Activated naive CD8-positive, alpha-beta T cell treated with anti-CD3 and anti-CD28 coated beads for 36 hours (primary cell): Measurements from ENCODE around the gene ENTREP1. TPM values are rescaled to one million over a fixed set of nuclear protein-coding genes. Genes with fewer than 3 reads are reported as not detected.

Experiments used
- DNase-seq: peaks from one replicate; pipeline ENCODE4 v3.0.0; 2021
- H3K27ac Mint-ChIP-seq: one replicate; pipeline ENCODE4 v1.8.0; 2022; ENCODE audit warnings: mild to moderate bottlenecking, moderate library complexity, mixed read lengths
- H3K27me3 Mint-ChIP-seq: one replicate; pipeline ENCODE4 v1.8.0; 2022; ENCODE audit warnings: mild to moderate bottlenecking, mixed read lengths
- H3K36me3 Mint-ChIP-seq: one replicate; pipeline ENCODE4 v1.8.0; 2021; ENCODE audit warnings: mild to moderate bottlenecking, mixed read lengths
- H3K4me1 Mint-ChIP-seq: one replicate; pipeline ENCODE4 v1.8.0; 2021; ENCODE audit warnings: mixed read lengths
- H3K4me3 Mint-ChIP-seq: one replicate; pipeline ENCODE4 v1.8.0; 2022; ENCODE audit warnings: mild to moderate bottlenecking, moderate library complexity, mixed read lengths
- H3K9me3 Mint-ChIP-seq: one replicate; pipeline ENCODE4 v1.8.0; 2022; ENCODE audit warnings: mixed read lengths
- total RNA-seq, 2 experiments: library from RNA; stranded (reverse); gene quantifications; one replicate each; pipeline ENCODE4 v1.2.3, GENCODE V29; 2021

The ENTREP1 gene
- total RNA-seq, 2 experiments from 2014 or later = not detected

DNA sequence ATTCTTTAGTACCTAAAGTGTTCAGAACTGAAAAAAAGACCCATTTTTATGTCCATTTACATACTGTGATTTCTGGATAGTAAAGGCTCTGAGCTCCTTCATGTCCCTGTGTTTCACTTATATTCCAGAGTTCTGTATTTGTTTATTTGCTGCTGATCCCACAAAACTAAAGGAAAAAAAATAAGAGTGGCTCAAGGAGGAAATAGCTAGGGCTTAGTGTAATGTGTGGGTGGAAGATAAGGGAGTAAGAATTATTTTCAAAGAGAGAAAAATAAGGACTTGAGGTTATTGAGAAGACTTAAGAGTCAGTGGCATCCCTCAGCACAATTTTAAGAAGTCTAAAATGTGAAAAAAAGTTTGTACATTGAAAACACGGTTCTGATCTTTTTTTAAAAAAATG is 46.0 kb downstream of the ENTREP1 start:
- Mint-ChIP-seq H3K4me1 (no peaks in the 10 kb centered on the region), H3K9me3 (peaks cover 4% of the 10 kb centered on the region), H3K36me3 (no peaks in the 10 kb centered on the region), H3K27me3 (peaks cover 19% of the 10 kb centered on the region), H3K4me3 (no peak overlapping the region), H3K27ac (no peak overlapping the region)
- no peak for DNase-seq

DNA sequence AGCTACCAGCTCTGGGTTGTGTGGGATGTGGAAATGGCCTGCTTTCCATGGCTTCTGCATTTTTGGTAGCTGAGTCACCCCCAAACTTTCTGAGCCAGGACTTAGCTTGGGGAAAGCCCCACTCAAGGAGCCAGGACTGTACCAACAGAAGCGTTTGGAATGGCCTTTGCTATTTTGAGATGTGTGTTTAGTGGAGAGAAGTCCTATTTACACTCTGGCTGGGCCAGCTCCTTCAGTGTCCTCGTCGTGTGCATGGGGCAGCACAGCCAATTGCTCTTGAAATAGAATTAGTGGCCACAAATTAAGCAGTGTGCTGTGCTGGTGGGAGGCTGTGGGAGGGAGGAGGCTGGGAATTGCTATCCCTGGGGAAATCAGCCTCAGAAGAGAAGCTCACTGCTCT is 51.6 kb downstream of the ENTREP1 start:
- H3K4me1 Mint-ChIP-seq = no peaks in the 10 kb centered on the region

DNA sequence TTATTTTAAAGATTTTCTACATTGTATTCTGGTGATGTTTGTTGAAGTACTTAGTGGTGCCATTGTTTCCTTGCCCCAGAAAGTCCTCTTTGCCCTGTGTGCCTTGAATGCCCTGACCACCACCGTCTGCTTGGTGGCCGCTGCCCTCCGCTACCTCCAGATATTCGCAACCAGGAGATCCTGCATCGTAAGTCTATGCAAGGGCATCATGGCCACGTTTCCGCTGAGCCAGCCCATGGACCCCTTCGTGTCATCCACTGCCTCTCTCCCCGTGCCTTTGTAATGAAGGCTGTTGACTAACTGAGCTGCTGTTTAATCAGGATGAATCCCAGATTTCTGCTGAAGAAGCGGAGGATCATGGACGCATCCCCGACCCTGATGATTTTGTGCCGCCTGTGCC is 52.3 kb downstream of the ENTREP1 start:
- H3K4me1 Mint-ChIP-seq = no peaks in the 10 kb centered on the region
- DNase-seq = no peak
- no peaks in the 10 kb centered on the region for H3K9me3 Mint-ChIP-seq
- H3K36me3 Mint-ChIP-seq = no peaks in the 10 kb centered on the region
- peaks cover 6% of the 10 kb centered on the region for H3K27me3 Mint-ChIP-seq
- H3K4me3 Mint-ChIP-seq = no peak overlapping the region
- no peak overlapping the region for H3K27ac Mint-ChIP-seq

More for the DNA sequence above, 51.6 kb downstream of the ENTREP1 start:
- H3K36me3 Mint-ChIP-seq = no peaks in the 10 kb centered on the region
- H3K9me3 Mint-ChIP-seq = no peaks in the 10 kb centered on the region
- H3K27me3 Mint-ChIP-seq = peaks cover 6% of the 10 kb centered on the region
- no peak overlapping the region for H3K4me3 Mint-ChIP-seq
- no peak overlapping the region for H3K27ac Mint-ChIP-seq
- no peak for DNase-seq

DNA sequence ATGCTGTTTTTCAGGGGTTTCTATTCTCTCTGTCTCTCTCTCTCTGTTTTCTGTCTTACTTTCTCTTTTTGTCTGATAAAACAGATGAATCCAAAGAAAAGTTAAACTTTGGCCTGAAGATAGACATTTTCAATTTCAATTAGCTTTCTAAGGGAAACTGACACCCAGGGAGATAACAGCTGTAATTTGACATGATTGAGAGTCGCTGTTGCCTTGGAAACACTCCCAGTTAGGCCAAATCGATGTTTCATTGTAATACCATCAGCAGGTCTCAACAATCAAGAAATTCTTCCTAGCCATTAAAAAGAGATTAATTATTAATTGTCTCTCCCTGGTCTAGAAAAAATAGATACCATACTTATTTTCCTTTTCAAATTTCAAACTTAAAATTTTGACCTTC is 53.0 kb downstream of the ENTREP1 start:
- H3K4me1 Mint-ChIP-seq = no peaks in the 10 kb centered on the region
- H3K4me3 Mint-ChIP-seq = no peak overlapping the region
- no peaks in the 10 kb centered on the region for H3K9me3 Mint-ChIP-seq
- DNase-seq = no peak
- peaks cover 6% of the 10 kb centered on the region for H3K27me3 Mint-ChIP-seq
- no peaks in the 10 kb centered on the region for H3K36me3 Mint-ChIP-seq
- H3K27ac Mint-ChIP-seq = no peak overlapping the region

DNA sequence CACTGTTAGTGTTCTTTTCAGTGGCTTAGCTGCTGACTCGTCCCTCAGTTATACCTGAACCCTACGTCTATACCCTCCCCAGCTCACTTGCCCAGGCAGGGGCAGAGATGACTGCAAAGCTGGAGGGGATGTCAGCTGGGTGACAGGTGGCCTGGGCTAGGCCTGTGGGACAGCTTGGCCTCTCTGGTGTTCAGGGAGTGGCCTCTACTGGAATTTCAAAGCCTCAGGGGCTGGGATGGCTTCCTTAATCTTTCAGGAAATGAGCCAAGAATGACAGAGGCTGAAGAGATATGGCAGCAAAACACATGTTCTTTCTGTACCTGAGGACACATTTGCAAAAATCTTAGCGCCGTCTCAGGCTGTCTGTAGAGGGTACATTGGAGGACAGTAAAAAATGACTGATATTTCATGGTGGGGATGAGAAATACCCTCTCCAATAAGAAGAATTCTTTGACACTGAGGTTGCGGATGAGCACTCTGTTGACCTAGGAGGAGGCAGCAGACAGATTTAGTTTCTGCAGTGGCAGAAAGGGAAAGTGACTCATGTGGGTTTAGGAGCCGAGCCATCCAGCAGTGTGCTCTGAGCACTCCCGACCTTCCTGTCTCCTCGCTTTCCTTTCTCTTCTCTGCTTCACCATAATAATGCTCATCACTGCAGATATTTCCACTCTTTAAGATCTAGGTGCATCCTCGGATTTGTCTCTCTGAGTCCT is 54.4 kb downstream of the ENTREP1 start:
- peaks cover 13% of the 10 kb centered on the region for H3K27me3 Mint-ChIP-seq
- no peak for DNase-seq
- H3K4me3 Mint-ChIP-seq = no peak overlapping the region
- H3K36me3 Mint-ChIP-seq = no peaks in the 10 kb centered on the region
- no peaks in the 10 kb centered on the region for H3K9me3 Mint-ChIP-seq
- no peaks in the 10 kb centered on the region for H3K4me1 Mint-ChIP-seq
- H3K27ac Mint-ChIP-seq = no peak overlapping the region

DNA sequence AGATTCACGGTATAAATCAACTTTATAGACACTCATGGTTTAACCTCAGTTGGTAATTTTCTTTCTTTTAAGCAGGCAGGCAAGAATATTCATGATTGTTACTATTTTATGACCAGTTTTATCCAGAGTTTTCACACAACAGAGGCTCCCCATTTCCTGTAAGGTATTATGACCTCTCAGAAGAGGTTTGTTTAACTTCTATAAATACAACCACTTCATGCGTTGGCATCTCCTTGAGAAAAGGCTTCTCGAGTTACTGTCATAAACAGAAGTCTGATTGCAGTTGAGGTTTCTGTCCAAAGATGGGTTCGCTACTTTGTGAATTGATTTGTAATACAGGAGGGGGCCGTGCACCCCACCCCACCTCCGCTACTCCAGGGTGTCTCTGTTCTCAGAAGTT is 55.3 kb downstream of the ENTREP1 start:
- DNase-seq = no peak
- H3K4me1 Mint-ChIP-seq = no peaks in the 10 kb centered on the region
- H3K9me3 Mint-ChIP-seq = no peaks in the 10 kb centered on the region
- no peaks in the 10 kb centered on the region for H3K36me3 Mint-ChIP-seq
- H3K27me3 Mint-ChIP-seq = peaks cover 13% of the 10 kb centered on the region
- no peak overlapping the region for H3K4me3 Mint-ChIP-seq
- no peak overlapping the region for H3K27ac Mint-ChIP-seq

DNA sequence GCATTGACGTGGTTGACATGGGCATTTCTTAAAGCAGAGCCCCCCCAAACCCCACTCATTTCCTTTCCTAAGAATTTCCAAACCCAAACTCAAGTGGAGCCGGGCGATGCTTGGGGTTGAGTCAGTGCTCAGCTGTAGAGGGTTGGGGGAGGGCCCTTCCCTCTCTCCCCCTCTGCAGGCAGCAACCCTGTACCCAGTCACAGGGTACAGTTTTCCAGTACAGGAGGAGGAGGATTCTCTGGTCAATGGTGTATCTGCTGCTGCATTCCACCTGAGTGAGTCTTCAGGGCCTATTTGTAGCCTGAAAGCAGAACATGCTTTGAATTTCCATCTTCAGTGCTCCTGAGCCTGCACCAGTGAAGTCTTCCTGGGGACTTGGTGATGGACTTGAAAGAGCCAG is 55.8 kb downstream of the ENTREP1 start:
- Mint-ChIP-seq H3K27me3 (peaks cover 16% of the 10 kb centered on the region), H3K36me3 (no peaks in the 10 kb centered on the region), H3K27ac (no peak overlapping the region), H3K9me3 (no peaks in the 10 kb centered on the region), H3K4me3 (no peak overlapping the region), H3K4me1 (no peaks in the 10 kb centered on the region)
- DNase-seq = no peak

DNA sequence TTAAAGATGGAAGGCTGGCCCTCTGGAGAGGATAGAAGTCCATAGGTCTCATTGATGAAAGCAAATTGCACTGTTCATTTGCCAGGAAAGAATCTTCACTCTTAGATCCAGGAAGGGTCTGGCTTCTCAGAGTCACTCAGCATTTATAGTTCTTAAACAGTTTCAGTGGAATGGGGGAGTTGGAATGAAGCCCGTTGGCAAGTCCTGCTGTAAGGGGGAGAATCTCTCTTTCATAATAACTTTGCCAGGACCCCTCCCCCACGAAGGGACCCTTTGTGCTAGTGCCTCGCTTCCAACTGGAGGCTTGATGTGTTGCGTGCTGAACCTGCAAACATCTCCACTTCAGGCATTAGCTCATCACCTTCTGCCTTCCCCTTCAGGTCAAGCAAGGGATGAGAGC is 57.1 kb downstream of the ENTREP1 start:
- DNase-seq = no peak
- no peaks in the 10 kb centered on the region for H3K9me3 Mint-ChIP-seq
- H3K4me1 Mint-ChIP-seq = no peaks in the 10 kb centered on the region
- no peak overlapping the region for H3K4me3 Mint-ChIP-seq
- peaks cover 16% of the 10 kb centered on the region for H3K27me3 Mint-ChIP-seq
- no peak overlapping the region for H3K27ac Mint-ChIP-seq
- H3K36me3 Mint-ChIP-seq = no peaks in the 10 kb centered on the region

DNA sequence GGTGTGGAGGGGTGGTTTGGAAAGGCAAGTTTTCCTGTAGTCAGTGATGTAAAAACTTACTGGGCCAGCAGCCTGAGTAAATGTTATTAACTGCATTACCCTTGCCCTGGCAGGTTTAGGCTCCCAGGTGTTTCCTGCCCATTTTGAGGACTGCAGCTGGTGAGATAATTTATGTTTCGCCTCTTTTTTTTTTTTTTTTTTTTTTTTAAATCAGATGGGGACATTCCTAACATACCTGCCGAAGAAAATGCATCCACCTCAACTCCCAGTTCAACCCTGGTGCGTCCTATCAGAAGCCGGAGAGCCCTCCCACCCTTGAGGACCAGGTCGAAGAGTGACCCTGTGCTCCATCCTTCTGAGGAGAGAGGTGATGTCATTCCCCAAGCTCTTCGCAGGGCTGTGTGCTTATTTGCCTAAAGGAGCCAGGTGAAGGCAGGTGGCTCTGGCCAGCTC is 60.6 kb downstream of the ENTREP1 start:
- Mint-ChIP-seq H3K27me3 (peaks cover 16% of the 10 kb centered on the region), H3K4me3 (no peak overlapping the region), H3K4me1 (no peaks in the 10 kb centered on the region), H3K27ac (no peak overlapping the region), H3K36me3 (no peaks in the 10 kb centered on the region), H3K9me3 (no peaks in the 10 kb centered on the region)
- DNase-seq = no peak

DNA sequence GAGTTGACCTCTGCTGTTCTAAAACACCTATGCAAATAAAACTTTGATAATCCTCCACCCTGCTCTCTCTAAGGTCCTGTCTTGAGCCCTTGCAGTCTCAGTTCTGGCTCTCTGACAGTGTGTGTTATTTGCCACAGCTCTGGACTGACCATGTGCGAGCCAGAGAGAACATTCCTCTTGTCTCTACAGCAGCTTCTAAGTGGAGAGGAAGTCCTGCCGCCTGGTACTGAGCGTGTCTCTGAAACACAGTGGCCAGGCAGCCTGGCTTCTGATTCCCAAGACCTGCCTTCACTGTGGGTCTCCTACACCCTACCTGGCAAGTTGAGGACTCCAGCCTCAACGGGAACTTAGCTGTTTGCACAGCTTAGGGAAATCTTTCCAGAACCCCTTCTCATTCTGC is 61.6 kb downstream of the ENTREP1 start:
- H3K4me1 Mint-ChIP-seq = no peaks in the 10 kb centered on the region
- peaks cover 13% of the 10 kb centered on the region for H3K27me3 Mint-ChIP-seq
- H3K27ac Mint-ChIP-seq = no peak overlapping the region
- no peak overlapping the region for H3K4me3 Mint-ChIP-seq
- H3K36me3 Mint-ChIP-seq = no peaks in the 10 kb centered on the region
- no peak for DNase-seq
- no peaks in the 10 kb centered on the region for H3K9me3 Mint-ChIP-seq

DNA sequence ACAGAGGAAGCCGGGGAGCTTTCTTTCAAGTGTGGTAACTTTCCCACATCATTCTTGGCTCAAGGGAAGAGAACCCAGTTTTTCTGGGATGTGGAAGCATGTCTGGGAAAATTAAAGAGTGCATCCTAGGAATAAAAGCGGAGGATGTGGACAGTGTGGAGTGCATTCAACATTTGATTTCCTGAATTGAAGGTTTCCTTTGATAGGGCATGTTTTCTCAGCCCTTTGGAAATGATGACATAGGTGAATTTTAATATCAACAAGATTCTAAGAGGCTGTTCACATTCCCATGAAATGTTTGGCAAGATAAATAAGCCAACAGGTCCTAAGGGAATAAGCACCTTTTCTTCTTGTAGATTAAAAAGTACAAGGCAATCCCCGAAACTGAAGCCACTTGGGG is 63.6 kb downstream of the ENTREP1 start:
- no peaks in the 10 kb centered on the region for H3K36me3 Mint-ChIP-seq

DNA sequence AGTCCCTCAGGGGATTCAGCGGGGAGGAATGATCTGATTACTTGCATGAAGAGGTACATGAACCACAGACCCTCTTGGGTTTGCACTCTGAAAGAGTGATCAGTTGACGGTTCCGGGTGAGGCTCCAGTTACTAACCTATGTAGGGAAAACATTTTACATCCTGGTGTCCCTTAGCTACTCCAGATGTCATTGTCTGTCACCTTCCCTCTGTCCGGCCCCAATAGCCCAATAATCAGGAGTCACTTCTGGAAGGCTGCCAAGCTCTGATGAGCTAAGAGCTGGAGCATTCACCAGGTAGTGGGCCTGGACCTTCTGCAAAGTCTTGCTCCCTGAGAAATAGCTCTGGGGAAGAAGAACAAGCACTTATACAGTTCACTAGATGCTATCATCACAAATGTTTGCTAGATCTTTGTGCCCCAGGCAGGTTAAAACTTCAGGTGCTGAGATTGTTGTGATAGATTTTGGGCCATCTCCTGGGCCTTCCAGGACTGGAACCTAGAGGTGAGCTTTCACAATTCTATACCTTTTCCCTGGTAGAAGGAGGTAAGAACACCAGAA is 64.5 kb downstream of the ENTREP1 start:
- no peaks in the 10 kb centered on the region for H3K36me3 Mint-ChIP-seq
- no peaks in the 10 kb centered on the region for H3K9me3 Mint-ChIP-seq
- no peak overlapping the region for H3K4me3 Mint-ChIP-seq
- H3K4me1 Mint-ChIP-seq = no peaks in the 10 kb centered on the region
- peaks cover 5% of the 10 kb centered on the region for H3K27me3 Mint-ChIP-seq
- no peak for DNase-seq
- H3K27ac Mint-ChIP-seq = no peak overlapping the region

More for the DNA sequence above, 63.6 kb downstream of the ENTREP1 start:
- DNase-seq = no peak
- Mint-ChIP-seq H3K27ac (no peak overlapping the region), H3K27me3 (peaks cover 13% of the 10 kb centered on the region), H3K9me3 (no peaks in the 10 kb centered on the region), H3K4me3 (no peak overlapping the region), H3K4me1 (no peaks in the 10 kb centered on the region)

DNA sequence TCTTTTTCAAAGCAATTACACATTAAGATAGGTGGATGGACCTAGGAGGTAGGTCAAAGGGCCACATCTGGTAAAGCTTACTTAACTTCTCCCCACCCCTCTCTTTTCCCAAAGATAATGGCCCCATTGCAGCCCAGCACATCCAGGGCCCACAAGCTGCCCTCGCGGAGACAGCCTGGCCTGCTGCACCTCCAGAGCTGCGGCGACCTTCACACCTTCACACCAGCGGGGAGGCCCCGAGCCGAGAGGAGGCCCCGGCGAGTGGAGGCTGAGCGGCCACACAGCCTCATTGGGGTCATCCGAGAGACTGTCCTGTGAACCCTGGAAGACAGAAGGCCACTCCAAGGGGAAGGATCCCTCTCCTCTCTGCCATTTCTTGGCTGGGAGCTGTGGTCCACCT is 66.5 kb downstream of the ENTREP1 start:
- Mint-ChIP-seq H3K36me3 (no peaks in the 10 kb centered on the region), H3K27me3 (no peaks in the 10 kb centered on the region), H3K27ac (no peak overlapping the region), H3K4me3 (no peak overlapping the region), H3K9me3 (no peaks in the 10 kb centered on the region), H3K4me1 (no peaks in the 10 kb centered on the region)
- no peak for DNase-seq

DNA sequence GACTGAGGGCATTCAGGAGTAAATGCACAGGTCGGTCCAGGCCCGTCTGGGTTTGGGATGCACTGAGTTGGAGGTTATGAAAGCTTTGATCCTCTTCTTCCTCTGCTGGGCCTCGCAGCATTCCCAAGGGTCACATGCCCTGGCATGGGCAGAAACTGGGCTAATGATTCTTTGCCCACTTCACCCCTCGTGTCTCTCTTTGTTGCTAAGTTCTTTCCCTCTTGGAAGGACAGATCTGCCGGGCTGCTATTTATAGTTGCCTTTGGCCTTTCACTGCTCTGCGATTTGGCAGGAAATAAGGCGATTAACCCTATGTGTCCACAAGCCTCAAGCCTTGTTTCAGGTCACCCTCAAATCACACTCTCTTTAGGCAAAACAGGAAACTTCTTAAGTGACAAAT is 66.9 kb downstream of the ENTREP1 start:
- H3K36me3 Mint-ChIP-seq = no peaks in the 10 kb centered on the region
- no peaks in the 10 kb centered on the region for H3K9me3 Mint-ChIP-seq
- no peak overlapping the region for H3K4me3 Mint-ChIP-seq
- no peaks in the 10 kb centered on the region for H3K4me1 Mint-ChIP-seq
- no peak overlapping the region for H3K27ac Mint-ChIP-seq
- DNase-seq = no peak
- H3K27me3 Mint-ChIP-seq = no peaks in the 10 kb centered on the region

DNA sequence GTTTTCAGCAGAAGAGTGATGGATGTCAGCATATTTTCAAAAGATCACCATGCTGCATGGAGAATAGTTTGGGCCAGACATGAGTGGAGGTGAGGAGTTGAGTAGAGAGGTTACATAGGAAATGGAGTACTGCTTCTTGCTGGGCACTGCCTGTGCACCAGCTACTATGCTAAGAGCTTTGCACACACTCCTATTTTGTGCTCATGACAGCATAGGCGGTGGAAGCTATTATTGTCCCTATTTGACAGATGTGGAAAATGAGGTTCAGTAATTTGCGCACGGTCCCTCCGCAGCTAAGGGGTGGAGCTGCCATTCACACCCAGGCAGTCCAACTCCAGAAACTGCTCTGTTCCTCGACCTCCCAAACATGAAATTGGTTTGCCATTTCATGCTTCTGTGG is 67.8 kb downstream of the ENTREP1 start:
- no peak overlapping the region for H3K4me3 Mint-ChIP-seq
- no peaks in the 10 kb centered on the region for H3K9me3 Mint-ChIP-seq
- DNase-seq = no peak
- no peak overlapping the region for H3K27ac Mint-ChIP-seq
- no peaks in the 10 kb centered on the region for H3K4me1 Mint-ChIP-seq
- H3K27me3 Mint-ChIP-seq = no peaks in the 10 kb centered on the region
- H3K36me3 Mint-ChIP-seq = no peaks in the 10 kb centered on the region

DNA sequence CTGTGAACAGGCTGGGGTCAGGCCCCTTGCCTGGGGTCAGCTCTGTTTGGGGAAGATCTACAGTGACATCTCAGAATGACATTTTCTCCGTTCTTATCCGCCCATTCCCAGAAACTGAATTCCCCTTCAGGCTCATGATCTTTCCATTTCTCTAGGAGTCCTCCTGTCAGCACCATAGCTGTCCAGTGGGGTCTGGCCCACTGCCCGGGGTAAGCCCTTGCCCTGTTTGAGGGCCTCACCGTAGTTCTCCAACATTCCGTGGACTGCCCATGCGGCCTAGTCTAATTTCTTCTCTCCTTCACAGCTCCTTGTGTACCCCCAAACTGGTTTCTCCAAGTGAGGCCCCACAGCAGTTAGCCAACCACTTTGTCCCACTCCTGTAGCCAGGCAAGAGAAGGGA is 68.4 kb downstream of the ENTREP1 start:
- no peaks in the 10 kb centered on the region for H3K27me3 Mint-ChIP-seq
- no peak for DNase-seq
- no peaks in the 10 kb centered on the region for H3K4me1 Mint-ChIP-seq
- no peak overlapping the region for H3K4me3 Mint-ChIP-seq
- no peaks in the 10 kb centered on the region for H3K36me3 Mint-ChIP-seq
- no peak overlapping the region for H3K27ac Mint-ChIP-seq
- H3K9me3 Mint-ChIP-seq = no peaks in the 10 kb centered on the region
